KG1 (cell line): Measurements from ENCODE around the gene CHPF.

Experiments
- DNase-seq: peaks from one replicate; lab custom pipeline; 2025; lab: John Stamatoyannopoulos, UW

The CHPF gene

DNA sequence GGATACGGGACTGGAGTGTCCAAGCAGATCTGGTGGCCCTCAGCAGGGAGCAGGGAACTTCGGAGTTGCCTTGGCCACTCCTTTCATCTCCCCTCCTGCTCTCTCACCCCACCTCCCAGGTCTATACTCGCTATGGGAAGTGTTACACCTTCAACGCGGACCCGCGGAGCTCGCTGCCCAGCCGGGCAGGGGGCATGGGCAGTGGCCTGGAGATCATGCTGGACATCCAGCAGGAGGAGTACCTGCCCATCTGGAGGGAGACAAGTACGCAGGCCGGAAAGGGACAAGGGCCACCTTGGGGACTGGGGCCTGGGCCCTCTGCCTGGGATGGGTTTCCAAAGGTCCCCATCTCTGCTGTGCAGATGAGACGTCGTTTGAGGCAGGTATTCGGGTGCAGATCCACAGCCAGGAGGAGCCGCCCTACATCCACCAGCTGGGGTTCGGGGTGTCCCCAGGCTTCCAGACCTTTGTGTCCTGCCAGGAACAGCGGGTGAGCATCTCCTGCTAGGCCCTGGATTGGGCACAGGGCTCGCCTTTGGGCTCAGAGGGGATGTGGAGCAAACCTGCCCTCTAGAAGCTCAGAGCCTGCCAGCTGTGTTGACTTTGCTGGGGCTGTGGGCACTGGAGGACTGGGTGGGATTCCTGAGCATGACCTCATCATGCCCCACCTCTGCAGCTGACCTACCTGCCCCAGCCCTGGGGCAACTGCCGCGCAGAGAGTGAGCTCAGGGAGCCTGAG, 11.8 kb downstream of the CHPF start:
- DNase-seq: no peak

DNA sequence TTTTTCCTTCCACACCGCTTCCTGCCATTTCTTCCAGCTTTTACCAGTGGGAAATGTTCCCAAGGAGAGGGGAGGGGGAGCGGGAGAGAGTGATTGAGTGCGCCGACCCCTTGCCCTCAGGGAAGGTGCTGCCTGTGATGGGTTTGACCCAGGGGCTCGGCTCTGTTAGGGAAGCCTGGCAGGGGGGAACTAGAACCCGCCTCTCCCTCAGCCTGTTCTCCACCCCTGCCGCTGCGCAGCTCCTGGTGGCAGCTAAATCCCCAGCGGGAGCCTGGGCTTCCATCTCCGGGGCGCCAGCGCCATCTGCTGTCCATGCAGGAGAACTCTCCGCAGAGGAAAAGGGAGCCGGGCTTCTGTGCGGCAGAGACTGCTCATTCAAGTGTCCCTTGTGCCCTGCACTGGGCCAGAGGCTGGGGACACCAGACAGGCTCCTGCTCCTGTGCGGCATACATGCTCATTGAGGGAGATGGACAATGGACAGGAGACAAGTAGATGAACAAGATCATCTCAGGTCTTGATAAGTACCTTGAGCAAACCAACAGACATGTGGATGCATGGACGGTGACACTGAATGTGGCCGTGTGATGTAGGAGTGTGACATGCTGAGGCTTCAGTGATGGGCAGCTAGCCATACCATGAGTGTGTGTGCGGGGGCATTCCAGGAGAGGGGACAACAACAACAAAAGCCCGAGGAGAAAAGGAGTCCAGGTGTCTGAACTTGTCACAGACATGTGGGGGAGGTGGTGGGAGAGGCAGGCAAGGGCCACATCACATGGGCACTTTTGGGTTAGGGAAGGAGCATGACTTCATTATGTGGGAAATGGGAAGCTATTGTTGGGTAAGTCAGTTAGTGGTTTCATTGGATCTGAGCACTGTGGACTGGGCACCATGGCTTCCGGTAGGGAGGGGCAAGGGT, 13.3 kb downstream of the CHPF start:
- peak; percentile 43 for DNase-seq

DNA sequence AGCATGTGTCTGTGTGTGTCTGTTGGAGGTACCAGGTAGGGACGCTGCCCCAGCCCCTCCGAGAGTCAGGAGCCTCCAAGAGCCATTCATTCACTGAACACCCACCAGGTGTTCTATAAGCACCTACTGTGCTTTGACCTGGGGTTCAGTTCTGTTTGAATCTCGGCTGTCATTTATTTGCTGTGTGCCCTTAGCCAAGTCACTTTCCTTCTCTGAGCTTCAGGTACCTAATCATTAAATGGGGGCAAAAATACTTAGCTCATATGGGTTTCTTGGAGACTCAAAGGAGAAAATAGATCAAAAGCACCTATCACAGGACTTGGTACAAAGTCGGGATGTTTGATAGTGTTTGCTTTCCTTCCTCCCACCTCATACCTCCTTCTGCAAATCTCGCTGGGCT, 16.1 kb downstream of the CHPF start:
- no peak for DNase-seq

DNA sequence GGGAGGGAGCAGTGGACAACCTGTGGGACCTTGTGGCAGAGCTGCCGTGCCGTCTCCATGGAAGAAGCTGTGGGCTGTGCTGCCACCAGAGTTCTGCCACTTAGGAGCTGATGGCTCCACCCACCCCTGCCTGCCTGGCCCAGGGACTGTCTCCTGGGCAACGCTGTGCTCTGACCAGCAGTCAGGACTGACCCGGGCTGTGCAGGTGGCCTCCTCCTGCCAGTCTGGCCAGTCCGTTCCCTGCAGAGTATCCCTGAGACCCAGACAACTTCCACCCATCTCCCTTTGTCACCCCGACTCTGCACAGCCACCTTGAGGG, 16.6 kb downstream of the CHPF start:
- no peak for DNase-seq

DNA sequence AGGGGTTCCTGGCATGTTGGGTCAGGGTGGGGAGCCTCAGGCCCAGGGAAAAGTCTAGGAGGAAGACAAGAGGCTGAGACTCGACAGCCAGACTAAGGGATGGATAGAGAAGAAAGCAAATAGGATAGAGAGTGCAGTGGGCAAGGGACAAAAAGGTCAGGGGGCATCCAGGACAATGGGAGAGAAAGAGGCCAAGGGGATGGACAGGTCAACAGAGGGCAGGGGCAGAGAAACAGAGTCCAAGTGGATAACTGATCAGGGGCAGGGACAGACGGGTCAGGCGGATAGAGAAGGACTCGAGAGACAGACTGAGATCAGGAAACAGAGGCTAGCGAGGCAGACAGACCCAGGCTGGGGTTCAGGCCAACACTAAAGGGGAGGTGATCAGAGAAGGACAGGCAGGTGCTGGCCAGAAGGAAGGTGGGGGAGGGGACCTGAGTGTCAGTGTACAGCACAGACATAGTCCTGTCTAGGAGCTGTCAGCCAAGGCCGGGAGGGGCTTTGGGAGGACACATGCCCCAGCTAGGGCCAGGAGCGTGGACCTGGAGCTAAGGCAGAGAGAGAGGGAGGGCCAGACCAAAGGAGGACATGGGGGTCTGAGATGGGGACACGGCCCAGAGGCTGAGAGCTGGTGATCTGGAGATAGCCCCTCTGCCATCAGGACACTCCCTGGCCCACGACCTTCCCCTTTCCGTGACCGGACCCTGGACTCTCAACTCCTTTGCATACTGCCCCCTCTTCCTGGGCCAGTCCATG, 17.1 kb downstream of the CHPF start:
- no peak for DNase-seq

DNA sequence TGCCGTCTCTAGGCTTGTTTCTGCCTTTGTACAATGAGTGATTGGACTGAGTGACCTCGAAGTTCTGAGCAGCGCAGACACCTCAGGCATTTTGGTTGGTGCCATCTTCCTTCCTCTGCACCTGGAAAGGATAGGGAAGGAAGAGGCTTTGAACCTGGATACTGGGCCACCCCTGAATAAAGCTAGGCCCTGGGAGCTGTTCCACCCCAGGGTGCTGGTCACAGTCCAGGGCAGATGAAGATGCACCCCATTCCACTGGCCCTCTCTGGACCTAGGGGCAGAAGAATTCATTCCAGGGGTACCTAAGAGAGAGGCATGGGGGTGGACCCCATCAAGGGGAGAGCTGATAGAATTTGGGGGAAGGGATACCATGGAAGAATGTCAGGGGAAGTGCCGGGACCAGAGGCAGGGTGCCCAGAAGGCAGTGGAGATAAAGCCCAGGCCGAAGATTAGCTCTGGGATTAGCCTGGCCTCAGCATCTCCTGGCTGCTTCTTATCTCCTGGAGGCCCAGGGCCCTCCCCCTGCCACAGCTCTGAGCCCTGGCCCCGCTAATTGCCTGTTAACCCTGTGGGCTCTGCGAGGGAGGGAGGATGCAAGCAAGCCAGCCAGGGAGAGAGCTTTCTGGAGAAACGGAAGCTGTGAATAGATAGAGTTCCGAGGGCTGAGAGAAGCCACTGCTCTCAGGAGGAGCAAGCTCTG, 17.9 kb downstream of the CHPF start:
- no peak for DNase-seq

DNA sequence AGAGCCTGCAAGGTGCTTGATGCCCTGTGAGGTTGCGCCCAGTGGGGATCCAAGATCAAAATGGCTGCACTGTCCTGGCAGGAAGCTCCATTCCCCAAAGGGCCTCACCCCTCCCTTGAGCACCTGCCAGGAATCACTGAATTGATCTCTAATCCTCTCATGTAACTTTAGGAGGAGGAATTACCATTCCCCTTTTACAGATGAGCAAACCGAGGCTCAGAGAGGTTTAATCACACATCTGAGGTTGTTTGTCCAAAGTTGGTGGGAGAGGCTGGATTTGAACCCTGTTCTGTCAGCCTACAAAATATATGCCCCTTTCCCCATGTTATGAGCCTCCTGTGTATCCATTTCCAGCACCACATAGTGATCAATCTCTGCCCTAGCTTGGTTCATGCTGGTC, 18.8 kb downstream of the CHPF start:
- DNase-seq: no peak

DNA sequence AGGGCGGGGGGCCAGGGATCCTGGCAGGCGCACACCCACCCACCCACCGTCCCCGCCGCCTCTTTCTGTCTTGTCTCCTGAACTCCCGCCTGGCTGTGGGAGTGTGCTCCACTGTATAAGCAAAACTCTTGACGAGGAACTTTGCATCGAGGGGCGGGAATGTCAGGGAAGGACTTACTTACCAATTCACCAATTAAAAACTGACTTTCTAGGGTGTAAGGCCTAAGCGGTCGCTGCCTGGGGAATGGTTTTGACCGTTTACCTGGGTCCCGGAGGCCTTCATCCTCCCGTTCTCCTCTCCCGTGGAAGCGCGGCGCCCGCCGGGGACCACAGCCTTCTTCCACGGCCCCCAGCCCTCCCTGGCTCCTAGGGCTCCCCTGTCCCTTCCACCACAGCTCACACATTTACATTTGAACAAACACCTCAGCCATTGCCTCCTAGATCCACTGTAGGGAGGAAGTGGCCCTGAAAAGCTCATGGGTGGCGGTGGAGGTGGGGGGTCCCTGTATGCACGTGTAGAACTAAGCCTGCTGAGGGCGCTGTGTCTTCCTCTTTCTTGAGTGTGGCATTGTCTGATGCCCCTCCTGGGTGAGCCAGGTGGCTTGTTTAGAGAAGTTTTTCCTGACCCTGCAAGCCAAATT, 20.5 kb downstream of the CHPF start:
- DNase-seq: no peak

DNA sequence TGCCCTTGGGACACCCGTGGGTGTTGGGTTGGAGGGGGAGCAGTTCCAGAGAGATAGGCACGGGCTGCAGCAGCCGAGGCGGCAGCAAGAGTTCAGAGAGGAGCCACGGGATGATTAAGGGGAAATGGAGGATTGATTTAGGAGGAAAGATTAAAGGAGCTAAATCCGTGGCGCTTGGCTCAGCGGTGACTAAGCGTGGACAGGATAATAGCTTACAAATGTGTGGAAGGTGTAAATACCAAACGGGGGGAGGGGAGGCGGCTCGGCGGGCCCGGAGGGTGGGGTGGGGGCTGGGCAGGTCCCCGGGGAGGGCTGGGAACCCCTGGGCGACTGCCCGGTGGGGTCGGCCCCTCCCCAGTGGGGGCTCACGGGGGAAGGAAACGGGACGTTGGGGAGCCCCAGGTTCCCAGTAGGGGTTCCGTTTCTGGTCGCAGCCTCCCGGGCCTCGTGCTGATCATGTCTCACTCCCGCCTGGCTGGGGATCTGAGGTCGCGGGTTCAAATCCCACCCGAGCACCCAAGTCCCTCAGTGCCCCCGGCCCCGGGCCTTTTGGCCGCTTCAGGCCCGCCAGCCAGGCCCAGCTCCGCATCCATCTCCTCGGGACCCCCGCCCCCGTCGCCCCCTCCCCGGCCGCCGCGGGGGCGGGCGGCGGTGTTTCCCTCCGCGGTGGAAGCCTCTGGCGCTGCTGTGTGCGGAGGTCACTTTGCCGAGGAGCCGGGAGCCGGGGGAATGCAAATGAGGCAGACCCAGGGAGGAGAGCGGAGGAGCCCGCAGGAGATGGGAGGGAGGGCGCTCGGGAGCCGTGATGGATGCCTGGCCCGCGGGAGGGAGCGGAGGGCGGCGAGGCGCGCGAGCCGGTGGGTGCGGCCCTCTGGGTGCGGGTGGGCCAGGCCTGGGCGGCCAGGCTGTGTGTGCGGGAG, 21.2 kb downstream of the CHPF start:
- no peak for DNase-seq

DNA sequence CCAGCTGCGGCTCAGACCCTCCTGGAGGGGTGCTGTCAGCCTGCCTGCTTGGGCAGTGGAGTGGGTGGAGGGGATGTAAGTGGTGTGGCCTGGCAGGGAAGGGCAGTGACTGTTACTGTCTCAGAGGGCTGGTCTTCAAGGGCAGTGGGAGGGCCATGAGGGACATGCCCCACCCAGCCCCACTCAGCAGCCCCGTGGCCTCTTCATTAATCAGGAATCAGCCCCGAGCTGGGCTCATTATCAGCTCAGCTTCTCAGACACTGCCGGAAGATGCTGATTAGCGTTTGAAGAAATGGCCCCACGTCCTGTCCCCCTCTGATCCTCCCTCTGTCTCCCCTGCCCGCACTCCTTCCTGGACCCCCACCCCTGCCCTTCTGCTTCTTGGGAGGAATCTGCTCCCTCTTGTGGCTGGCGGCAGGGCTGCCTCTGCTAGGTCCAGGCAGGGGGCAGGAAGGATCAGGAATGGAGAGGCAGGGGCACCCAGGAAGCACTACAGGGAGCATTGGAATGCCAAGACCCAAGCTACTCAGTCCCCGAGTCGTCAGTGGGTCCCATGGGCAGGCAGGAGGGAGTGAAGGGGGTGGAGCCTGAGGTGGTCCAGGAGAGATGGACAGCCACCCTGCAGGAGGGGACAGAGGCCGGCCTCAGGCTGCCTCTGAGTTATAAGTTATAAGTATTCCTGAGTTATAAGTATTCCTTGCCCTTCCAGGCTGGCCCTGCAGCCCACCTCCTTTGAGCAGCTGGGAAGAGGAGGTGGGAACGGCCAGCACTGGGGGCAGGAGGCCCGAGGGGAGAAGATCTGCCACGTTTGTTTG, 22.3 kb downstream of the CHPF start:
- no peak for DNase-seq

DNA sequence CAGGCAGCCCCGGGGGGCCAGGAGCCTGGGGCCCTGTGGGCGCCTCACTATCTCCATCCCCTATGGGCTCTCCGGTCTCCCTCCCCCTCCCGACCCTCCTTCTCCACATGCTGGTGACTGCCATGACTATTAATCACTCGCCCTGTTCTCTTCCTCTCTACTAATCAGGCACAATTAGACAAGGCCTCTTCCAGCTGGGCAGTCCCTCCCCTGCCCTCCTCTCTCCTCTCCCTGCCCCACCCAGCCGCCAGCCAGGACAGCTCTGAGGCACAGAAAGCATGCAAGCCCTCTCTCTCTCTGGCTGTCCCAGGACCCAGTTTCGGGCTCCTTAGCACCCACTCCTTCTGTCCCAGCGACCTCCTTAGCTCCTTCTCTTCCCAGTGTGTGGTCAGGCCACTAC, 23.5 kb downstream of the CHPF start:
- DNase-seq: no peak

DNA sequence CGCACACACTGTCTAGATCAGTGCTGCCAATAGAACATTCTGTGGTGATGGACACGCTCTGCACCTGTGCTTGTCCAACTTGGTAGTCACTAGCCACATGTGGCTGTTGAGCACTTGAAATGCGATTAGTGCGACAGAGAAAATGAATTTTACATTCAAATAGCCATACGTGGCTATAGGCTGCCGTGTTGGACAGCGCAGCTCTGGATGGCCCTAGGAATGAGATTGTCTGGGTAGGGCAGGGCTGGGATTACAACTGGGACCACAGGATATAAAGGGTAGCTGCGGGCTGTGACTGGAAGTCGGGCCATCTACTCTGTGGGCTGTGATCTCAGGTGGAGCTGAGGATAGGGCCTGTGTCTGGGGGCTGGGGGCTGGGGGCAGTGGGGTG, 24.1 kb downstream of the CHPF start:
- DNase-seq: no peak

DNA sequence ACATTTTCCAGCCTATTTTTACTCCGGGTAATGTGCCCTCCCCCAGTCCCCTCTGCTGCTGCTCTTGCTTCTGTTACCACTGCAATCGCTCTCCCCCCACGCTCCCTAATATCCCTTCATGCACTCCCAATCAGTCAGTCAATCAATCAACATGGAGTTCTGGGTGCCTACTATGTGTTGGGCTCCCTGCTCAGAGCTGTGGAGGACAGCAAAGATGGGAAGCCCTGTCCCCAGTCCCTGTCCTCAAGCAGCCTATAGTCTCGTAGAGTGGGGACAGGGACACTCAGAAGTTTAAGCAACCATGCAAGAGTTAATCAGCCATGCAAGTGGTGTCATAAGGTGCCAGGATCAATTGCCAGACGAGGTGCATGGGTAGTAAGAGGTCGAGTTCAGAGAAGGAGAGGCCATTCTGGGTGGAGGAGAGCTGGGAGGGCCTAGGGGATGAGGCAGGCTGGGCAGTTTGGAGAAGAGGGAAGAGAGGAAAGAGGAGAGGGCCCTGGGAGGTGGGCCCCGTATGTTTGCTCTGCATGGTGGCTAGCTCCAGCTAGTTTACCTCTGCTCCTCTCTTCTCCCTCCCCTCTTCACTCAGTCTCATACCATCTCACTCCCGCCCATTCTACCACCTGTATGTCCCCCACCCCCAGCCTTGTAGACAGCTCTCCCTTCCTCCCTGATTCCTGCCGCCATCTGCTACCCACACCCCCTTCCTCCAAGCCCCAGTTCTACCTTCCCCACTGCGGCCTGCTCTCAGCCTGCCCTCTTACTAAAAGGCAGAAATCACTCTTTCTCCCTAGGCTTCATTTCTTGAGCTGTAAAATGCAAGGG, 25.4 kb downstream of the CHPF start:
- DNase-seq: no peak

DNA sequence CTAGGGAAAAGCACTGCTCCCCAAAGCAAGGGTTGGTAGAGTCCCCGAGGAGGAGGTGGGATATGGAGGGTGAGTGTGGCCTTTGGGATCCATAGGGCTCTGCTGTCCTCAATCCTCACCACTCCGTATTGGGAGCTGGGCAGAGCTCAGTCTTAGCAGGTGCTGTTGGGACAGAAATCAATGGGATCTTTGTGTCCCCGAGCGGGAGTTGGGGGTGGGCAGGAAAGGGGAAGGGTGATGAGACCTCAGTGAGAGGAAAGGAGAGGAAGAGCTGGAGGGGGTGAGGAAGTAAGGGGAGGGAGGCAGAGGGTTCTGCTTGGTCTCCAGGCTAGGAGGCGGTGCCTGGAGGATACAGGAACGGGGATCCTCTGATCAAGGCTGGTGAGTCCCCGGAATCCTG, 26.7 kb downstream of the CHPF start:
- no peak for DNase-seq

DNA sequence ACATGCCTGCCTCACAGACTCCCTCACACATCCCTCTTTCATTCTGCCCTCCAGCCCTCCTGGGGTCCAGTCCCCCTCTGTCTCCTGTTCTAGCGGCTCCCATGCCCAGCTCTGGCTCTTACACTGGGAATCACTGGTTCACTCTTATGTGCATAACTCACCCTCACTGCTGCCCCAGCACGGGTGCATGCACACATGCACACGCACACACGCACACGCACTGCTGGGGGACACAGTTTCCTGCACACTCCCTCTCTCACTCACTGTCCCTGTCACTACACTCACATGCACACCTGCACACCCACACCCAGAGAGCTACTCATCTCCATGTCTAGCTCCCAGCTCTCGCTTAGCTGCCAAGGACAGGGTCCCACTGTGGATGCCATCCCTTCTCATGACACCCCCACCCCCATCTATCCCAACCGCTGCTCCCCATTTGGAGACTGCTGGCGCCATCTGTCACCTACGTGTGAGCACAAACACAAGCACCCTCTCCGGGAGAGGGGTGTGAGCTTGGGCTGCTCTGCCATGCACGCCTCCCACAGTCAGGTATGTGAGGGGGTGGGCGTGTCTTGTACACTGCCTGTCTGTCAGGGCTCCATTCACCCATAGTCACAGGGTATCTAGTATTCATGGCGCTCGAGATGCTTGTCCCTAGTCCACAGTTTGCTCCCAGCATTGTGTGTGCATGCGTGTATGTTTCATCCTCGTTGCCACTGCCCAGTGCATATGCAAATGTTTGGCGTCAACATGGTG, 27.6 kb downstream of the CHPF start:
- DNase-seq: no peak

DNA sequence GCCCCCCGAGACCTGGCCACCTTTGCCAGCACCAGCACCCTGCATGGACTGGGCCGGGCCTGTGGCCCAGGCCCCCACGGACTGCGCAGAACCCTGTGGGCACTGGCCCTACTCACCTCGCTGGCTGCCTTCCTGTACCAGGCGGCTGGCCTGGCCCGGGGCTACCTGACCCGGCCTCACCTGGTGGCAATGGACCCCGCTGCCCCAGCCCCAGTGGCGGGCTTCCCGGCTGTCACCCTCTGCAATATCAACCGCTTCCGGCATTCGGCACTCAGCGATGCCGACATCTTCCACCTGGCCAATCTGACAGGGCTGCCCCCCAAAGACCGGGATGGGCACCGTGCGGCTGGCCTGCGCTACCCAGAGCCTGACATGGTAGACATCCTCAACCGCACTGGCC, 28.8 kb downstream of the CHPF start:
- DNase-seq: no peak

DNA sequence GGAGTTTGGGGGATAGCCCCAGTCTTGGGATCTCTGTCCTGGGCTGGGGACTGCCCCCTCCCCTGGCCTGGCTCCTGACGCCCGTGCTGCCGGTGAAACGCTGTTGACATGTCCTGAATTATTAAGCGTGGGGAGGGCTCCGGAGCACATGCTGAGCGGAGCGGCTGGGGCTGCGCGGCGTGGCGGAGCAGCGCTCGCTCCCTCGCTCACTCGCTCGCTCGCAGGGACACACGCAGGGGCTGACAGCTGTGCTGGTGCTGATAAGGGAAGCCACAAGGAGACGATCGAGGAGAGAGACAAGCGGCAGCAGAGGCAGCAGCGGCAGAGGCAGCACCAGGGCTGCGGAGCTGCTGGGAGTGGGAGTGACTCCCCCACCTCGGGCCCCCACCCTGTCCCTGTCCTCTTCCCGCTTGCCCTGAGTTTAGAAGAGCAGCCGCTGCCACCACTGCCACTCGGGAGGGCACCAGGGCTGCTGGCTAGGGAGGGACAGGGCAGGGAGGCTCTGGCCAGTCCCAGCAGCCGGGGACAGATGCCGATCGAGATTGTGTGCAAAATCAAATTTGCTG, 29.3 kb downstream of the CHPF start, which contains the start of gene ASIC4:
TSS of gene ASIC4 (plus strand) at position 287 of the 566 bp plus-strand sequence. CDS start at position 530, 243 bp downstream.
- DNase-seq: no peak

DNA sequence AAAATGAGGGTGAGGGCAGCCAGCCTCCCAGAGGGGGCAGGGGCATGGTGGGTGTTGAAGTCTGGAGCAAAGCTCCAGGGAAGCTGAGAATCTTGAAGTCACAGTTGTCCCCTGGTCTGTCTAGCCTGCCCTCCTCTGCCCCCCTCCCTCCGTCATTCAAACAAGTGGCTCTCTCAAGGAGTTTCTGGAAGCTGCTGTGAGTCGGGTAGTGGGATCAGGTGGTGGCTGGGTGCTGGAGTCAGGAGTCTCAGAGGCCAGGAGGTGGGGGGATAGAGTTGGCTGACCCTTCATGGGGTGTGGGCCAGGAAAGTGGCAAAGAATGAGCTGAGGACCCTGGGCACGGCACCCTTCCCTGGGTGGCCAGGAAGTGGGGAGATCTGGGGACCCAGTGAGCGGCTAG, 29.8 kb downstream of the CHPF start:
- no peak for DNase-seq
